ENCODE results near the gene CREB1. TPM values are rescaled to one million over a fixed set of nuclear protein-coding genes. Genes with fewer than 3 reads are reported as not detected.

CREB1 gene
- polyA plus RNA-seq, 1 of the 3 experiments (the other 2 are of a cell fraction): 14.5 TPM

- WGBS (ENCODE audit: low lambda C conversion rate): 97% methylated on average over 7 of the region's 7 CpGs
- 0 out of 4 replicates have a peak, but pooled peaks cover 0 to 11% of the 10 kb centered on the region in 2 experiments for H3K4me1 ChIP-seq (ENCODE audit: control insufficient read depth in 1 of 2, insufficient read depth in 2 of 2, low read depth in 1 of 2, low read length in 1 of 2)
- peaks cover 66 to 74% of the 10 kb centered on the region in 2 experiments for H3K36me3 ChIP-seq (replicated peaks in 1 of 2; ENCODE audit: control insufficient read depth in 1 of 2, insufficient read depth in 2 of 2, low read length in 1 of 2)
- H3K9me2 ChIP-seq: no peaks in the 10 kb centered on the region
- no peak overlapping the region for H3K9ac ChIP-seq
- peaks cover 5% of the 10 kb centered on the region for H3K79me2 ChIP-seq (ENCODE audit: insufficient read depth)
- ChIA-PET CTCF (interaction anchor here (1.4 kb wide), 1 partner anchor 20 kb away, joined by 4 read pairs; no protein-coding TSS in a partner anchor), POLR2A (no interaction called here)
- no peak overlapping the region for H3K4me3 ChIP-seq (ENCODE audit: low read depth in 2 of 2, low read length in 1 of 2)
- H3K27me3 ChIP-seq (ENCODE audit: insufficient read depth): no peaks in the 10 kb centered on the region
- TF ChIP-seq IRF3 (IDR thresholded peaks at IDR 0.05; ENCODE audit: low read depth, low read length) (no peak), TCF12 (IDR thresholded peaks at IDR 0.05) (no peak), EP300 (IDR thresholded peaks at IDR 0.05; ENCODE audit: borderline replicate concordance in 1 of 2, low read depth in 1 of 2, low read length in 1 of 2) (no peak), SMC3 (IDR thresholded peaks at IDR 0.05; ENCODE audit: low read depth, low read length) (no peak), GABPA (IDR thresholded peaks at IDR 0.05; ENCODE audit: low read depth) (no peak), GATA2 (CRISPR knock-in tag; IDR thresholded peaks at IDR 0.05) (no peak), JUND (IDR thresholded peaks at IDR 0.05) (no peak), NRF1 (IDR thresholded peaks at IDR 0.05; ENCODE audit: low read depth, low read length) (no peak), RCOR1 (IDR thresholded peaks at IDR 0.05; ENCODE audit: low read length) (no peak), TAF1 (IDR thresholded peaks at IDR 0.05; ENCODE audit: borderline replicate concordance, low read depth, low read length) (no peak), RFX5 (IDR thresholded peaks at IDR 0.05; ENCODE audit: low read length) (no peak), FOXM1 (IDR thresholded peaks at IDR 0.05; ENCODE audit: low read depth) (no peak)
- no peaks in the 10 kb centered on the region for H4K20me1 ChIP-seq (ENCODE audit: insufficient read depth)
- no peak overlapping the region for H2AFZ ChIP-seq (ENCODE audit: low read depth)
- no peak overlapping the region for H3K4me2 ChIP-seq
- H3F3A ChIP-seq (replicated peaks; ENCODE audit: insufficient read depth): peaks cover 11% of the 10 kb centered on the region
- no peak overlapping the region; a peak in 1 of 4 replicates for H3K27ac ChIP-seq (ENCODE audit: low read depth in 2 of 2, low read length in 1 of 2)
- DNase-seq: no peak
- no peaks in the 10 kb centered on the region for H3K9me3 ChIP-seq
Observed at GRCh38 chr2:207565736-207566500, 36.2 kb downstream of the CREB1 start.

- Histone ChIP-seq H2AFZ (ENCODE audit: low read depth) (no peak overlapping the region), H3K79me2 (ENCODE audit: insufficient read depth) (peaks cover 8% of the 10 kb centered on the region), H3K9me3 (no peaks in the 10 kb centered on the region), H3K4me2 (no peak overlapping the region), H4K20me1 (ENCODE audit: insufficient read depth) (no peaks in the 10 kb centered on the region), H3K9ac (no peak overlapping the region), H3K4me1 (ENCODE audit: control insufficient read depth in 1 of 2, insufficient read depth in 2 of 2, low read depth in 1 of 2, low read length in 1 of 2) (0 out of 4 replicates have a peak, but pooled peaks cover 0 to 9% of the 10 kb centered on the region in 2 experiments), H3K27me3 (ENCODE audit: insufficient read depth) (no peaks in the 10 kb centered on the region), H3K27ac (ENCODE audit: low read depth in 2 of 2, low read length in 1 of 2) (no peak overlapping the region), H3K4me3 (ENCODE audit: low read depth in 2 of 2, low read length in 1 of 2) (no peak overlapping the region), H3K36me3 (replicated peaks in 1 of 2; ENCODE audit: control insufficient read depth in 1 of 2, insufficient read depth in 2 of 2, low read length in 1 of 2) (peaks cover 61 to 65% of the 10 kb centered on the region in 2 experiments), H3F3A (replicated peaks; ENCODE audit: insufficient read depth) (peaks cover 6% of the 10 kb centered on the region), H3K9me2 (no peaks in the 10 kb centered on the region)
- ChIA-PET CTCF (interaction anchor here (1.4 kb wide), 1 partner anchor 11 kb away, joined by 4 read pairs; no protein-coding TSS in a partner anchor), POLR2A (no interaction called here)
- TF ChIP-seq REST (IDR thresholded peaks at IDR 0.05; ENCODE audit: low read depth, low read length): no peak
- no peak for TF ChIP-seq USF1 (IDR thresholded peaks at IDR 0.05; ENCODE audit: borderline replicate concordance, low read depth)
- TF ChIP-seq MAX (IDR thresholded peaks at IDR 0.05; ENCODE audit: low read depth): no peak
- TF ChIP-seq EZH2phosphoT487 (IDR thresholded peaks at IDR 0.05; ENCODE audit: borderline replicate concordance, low read depth): no peak
- DNase-seq: no peak
Observed at GRCh38 chr2:207567671-207568070, 37.9 kb downstream of the CREB1 start.

Data from SK-N-SH (cell line).